Measurements from ENCODE around the gene COMMD2. TPM values are rescaled to one million over a fixed set of nuclear protein-coding genes. Genes with fewer than 3 reads are reported as not detected.

The COMMD2 gene
- polyA plus RNA-seq, 1 of the 3 experiments (the other 2 are of a cell fraction) = 20.9 TPM

GRCh38 chr3:149744606-149745005 is 7.7 kb downstream of the COMMD2 start:
- Histone ChIP-seq H3K4me2 (no peak overlapping the region), H3K27ac (ENCODE audit: low read depth in 2 of 2, low read length in 1 of 2) (no peak overlapping the region), H3K4me3 (ENCODE audit: low read depth in 2 of 2, low read length in 1 of 2) (no peak overlapping the region), H3K9ac (no peak overlapping the region), H2AFZ (ENCODE audit: low read depth) (no peak overlapping the region), H3K9me3 (no peaks in the 10 kb centered on the region), H4K20me1 (ENCODE audit: insufficient read depth) (no peaks in the 10 kb centered on the region), H3F3A (replicated peaks; ENCODE audit: insufficient read depth) (peaks cover 4% of the 10 kb centered on the region), H3K27me3 (ENCODE audit: insufficient read depth) (no peaks in the 10 kb centered on the region), H3K36me3 (replicated peaks in 1 of 2; ENCODE audit: control insufficient read depth in 1 of 2, insufficient read depth in 2 of 2, low read length in 1 of 2) (peaks cover 76 to 88% of the 10 kb centered on the region in 2 experiments), H3K9me2 (no peaks in the 10 kb centered on the region), H3K79me2 (ENCODE audit: insufficient read depth) (peaks cover 5% of the 10 kb centered on the region; the same call in 1 of the 2 replicates), H3K4me1 (ENCODE audit: control insufficient read depth in 1 of 2, insufficient read depth in 2 of 2, low read depth in 1 of 2, low read length in 1 of 2) (no peaks in the 10 kb centered on the region)
- CTCF ChIA-PET = no interaction called here
- TF ChIP-seq TEAD4 (IDR thresholded peaks at IDR 0.05; ENCODE audit: borderline replicate concordance, insufficient read depth) = no peak
- no peak for TF ChIP-seq YY1 (IDR thresholded peaks at IDR 0.05; ENCODE audit: low read depth)
- no peak for TF ChIP-seq FOSL2 (IDR thresholded peaks at IDR 0.05; ENCODE audit: borderline replicate concordance, low read depth)
- TF ChIP-seq SMC3 (IDR thresholded peaks at IDR 0.05; ENCODE audit: low read depth, low read length) = no peak
- TF ChIP-seq JUND (IDR thresholded peaks at IDR 0.05) = no peak
- no peak for TF ChIP-seq RXRA (IDR thresholded peaks at IDR 0.05; ENCODE audit: borderline replicate concordance, low read depth)
- TF ChIP-seq USF1 (IDR thresholded peaks at IDR 0.05; ENCODE audit: borderline replicate concordance, low read depth) = no peak
- no peak for TF ChIP-seq RCOR1 (IDR thresholded peaks at IDR 0.05; ENCODE audit: low read length)
- no peak for TF ChIP-seq REST (IDR thresholded peaks at IDR 0.05; ENCODE audit: low read depth, low read length)
- no peak for TF ChIP-seq TCF12 (IDR thresholded peaks at IDR 0.05)
- no peak for TF ChIP-seq USF2 (IDR thresholded peaks at IDR 0.05; ENCODE audit: borderline replicate concordance, low read depth, low read length)
- no peak for TF ChIP-seq EP300 (IDR thresholded peaks at IDR 0.05; ENCODE audit: borderline replicate concordance in 1 of 2, low read depth in 1 of 2, low read length in 1 of 2)
- POLR2A ChIA-PET = no interaction called here
- no peak for DNase-seq
- 99% methylated on average over 3 of the region's 3 CpGs for WGBS (ENCODE audit: low lambda C conversion rate)

GRCh38 chr3:149744151-149744550 is 8.1 kb downstream of the COMMD2 start:
- Histone ChIP-seq H3K4me3 (ENCODE audit: low read depth in 2 of 2, low read length in 1 of 2) (no peak overlapping the region), H3F3A (replicated peaks; ENCODE audit: insufficient read depth) (peaks cover 4% of the 10 kb centered on the region), H3K27me3 (ENCODE audit: insufficient read depth) (no peaks in the 10 kb centered on the region), H3K9ac (no peak overlapping the region), H3K4me1 (ENCODE audit: control insufficient read depth in 1 of 2, insufficient read depth in 2 of 2, low read depth in 1 of 2, low read length in 1 of 2) (no peaks in the 10 kb centered on the region), H3K9me3 (no peaks in the 10 kb centered on the region), H3K79me2 (ENCODE audit: insufficient read depth) (peaks cover under 1% of the 10 kb centered on the region; the same call in 1 of the 2 replicates), H3K36me3 (replicated peaks in 1 of 2; ENCODE audit: control insufficient read depth in 1 of 2, insufficient read depth in 2 of 2, low read length in 1 of 2) (peaks cover 76 to 88% of the 10 kb centered on the region in 2 experiments), H3K4me2 (no peak overlapping the region), H4K20me1 (ENCODE audit: insufficient read depth) (no peaks in the 10 kb centered on the region), H2AFZ (ENCODE audit: low read depth) (no peak overlapping the region), H3K9me2 (no peaks in the 10 kb centered on the region), H3K27ac (ENCODE audit: low read depth in 2 of 2, low read length in 1 of 2) (no peak overlapping the region)
- no peak for DNase-seq
- POLR2A ChIA-PET = no interaction called here
- TF ChIP-seq EP300 (IDR thresholded peaks at IDR 0.05; ENCODE audit: borderline replicate concordance in 1 of 2, low read depth in 1 of 2, low read length in 1 of 2) = no peak
- no peak for TF ChIP-seq GATA2 (CRISPR knock-in tag; IDR thresholded peaks at IDR 0.05)
- TF ChIP-seq GABPA (IDR thresholded peaks at IDR 0.05; ENCODE audit: low read depth) = no peak
- TF ChIP-seq EZH2phosphoT487 (IDR thresholded peaks at IDR 0.05; ENCODE audit: borderline replicate concordance, low read depth) = no peak
- no peak for TF ChIP-seq POLR2AphosphoS5 (IDR thresholded peaks at IDR 0.05; ENCODE audit: low read depth, low read length)
- CTCF ChIA-PET = no interaction called here

Measured in SK-N-SH (cell line).